Measurements from ENCODE around the gene C11orf87.

Gene C11orf87

DNA sequence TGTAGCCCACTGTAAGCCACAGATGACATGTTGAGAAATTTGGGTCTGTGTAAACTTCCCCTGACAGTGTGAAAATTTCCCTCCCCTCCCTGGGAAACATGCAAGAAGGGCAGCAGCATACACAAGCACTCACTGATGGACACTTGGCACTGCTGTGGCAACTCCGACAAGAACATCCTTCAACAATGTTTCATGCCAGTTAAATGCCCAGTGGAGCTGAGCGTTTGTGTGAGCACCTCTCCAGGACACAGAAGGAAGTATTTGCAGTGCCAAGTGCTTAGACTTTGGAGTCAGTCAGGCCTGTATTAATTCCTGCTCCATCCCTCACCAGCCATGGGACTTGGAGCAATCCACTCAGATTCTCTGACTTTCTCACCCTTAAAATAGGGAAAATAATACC, 17.7 kb downstream of the C11orf87 start:
- H3K4me2 ChIP-seq: no peak overlapping the region
- H3K4me3 ChIP-seq (IDR thresholded peaks at IDR 0.05; ENCODE audit: insufficient read depth, low read depth, low read length): no peak overlapping the region
- no peaks in the 10 kb centered on the region for H3K36me3 ChIP-seq (ENCODE audit: insufficient read depth)
- no peak overlapping the region for H3K27ac ChIP-seq
- no peaks in the 10 kb centered on the region for H3K4me1 ChIP-seq (ENCODE audit: low read depth, poor library complexity, severe bottlenecking)
- H3K9ac ChIP-seq: no peak overlapping the region
- no peaks in the 10 kb centered on the region for H4K20me1 ChIP-seq (ENCODE audit: insufficient read depth)
- no peaks in the 10 kb centered on the region for H3K79me2 ChIP-seq (ENCODE audit: insufficient read depth, low read depth)
- H3K27me3 ChIP-seq (ENCODE audit: insufficient read depth, low read depth): no peaks in the 10 kb centered on the region
- no peak for TF ChIP-seq CTCF (conservative IDR thresholded peaks at IDR 0.05; ENCODE audit: low read depth, low read length)
- no peak overlapping the region for H2AFZ ChIP-seq (ENCODE audit: low read depth)

DNA sequence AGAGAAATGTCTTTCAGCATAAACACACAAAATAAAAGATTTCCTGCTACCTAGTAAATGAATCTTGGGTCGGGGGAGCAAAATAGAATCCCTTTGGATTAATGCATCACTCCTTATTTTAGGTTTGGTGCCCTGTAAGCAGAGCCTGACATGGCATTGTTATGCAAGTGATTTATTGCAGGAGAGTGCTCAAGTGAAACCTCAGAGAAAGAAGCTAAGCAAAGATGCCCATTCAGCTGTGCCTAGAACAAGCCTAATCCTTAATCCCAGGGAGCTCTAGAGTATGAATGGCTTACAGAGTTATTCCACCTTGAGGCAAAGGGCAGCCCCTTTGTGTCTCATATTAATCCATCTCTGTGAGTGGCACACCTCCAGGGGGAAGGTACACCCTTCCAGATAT, 21.1 kb downstream of the C11orf87 start:
- no peaks in the 10 kb centered on the region for H3K79me2 ChIP-seq (ENCODE audit: insufficient read depth, low read depth)

DNA sequence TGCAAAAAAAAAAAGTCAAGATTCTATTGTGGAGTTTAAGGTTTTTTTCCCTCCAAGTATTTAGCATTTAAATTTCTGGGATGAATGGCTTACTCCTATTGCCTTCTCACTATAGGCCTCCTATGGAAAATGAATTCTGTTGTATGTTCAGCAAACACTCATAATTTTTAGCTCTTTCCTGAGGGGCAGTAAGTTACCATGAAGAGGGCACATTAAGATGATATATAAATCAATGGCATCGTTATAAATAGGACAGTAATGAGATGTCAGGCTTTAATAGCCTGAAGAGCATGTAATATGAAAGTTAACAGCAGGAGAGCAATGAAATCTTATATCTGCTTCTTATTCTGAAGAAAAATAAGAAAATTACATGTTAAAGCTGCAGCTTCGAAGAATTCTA, 32.9 kb downstream of the C11orf87 start:
- Histone ChIP-seq H3K79me2 (ENCODE audit: insufficient read depth, low read depth) (no peaks in the 10 kb centered on the region), H3K36me3 (ENCODE audit: insufficient read depth) (no peaks in the 10 kb centered on the region), H4K20me1 (ENCODE audit: insufficient read depth) (no peaks in the 10 kb centered on the region), H3K9ac (no peak overlapping the region), H3K27ac (no peak overlapping the region), H2AFZ (ENCODE audit: low read depth) (no peak overlapping the region), H3K27me3 (ENCODE audit: insufficient read depth, low read depth) (no peaks in the 10 kb centered on the region), H3K4me3 (IDR thresholded peaks at IDR 0.05; ENCODE audit: insufficient read depth, low read depth, low read length) (no peak overlapping the region), H3K4me2 (no peak overlapping the region), H3K4me1 (ENCODE audit: low read depth, poor library complexity, severe bottlenecking) (no peaks in the 10 kb centered on the region)
- no peak for TF ChIP-seq CTCF (conservative IDR thresholded peaks at IDR 0.05; ENCODE audit: low read depth, low read length)

More for the DNA sequence above, 21.1 kb downstream of the C11orf87 start:
- no peaks in the 10 kb centered on the region for H3K27me3 ChIP-seq (ENCODE audit: insufficient read depth, low read depth)
- no peaks in the 10 kb centered on the region for H3K4me1 ChIP-seq (ENCODE audit: low read depth, poor library complexity, severe bottlenecking)
- TF ChIP-seq CTCF (conservative IDR thresholded peaks at IDR 0.05; ENCODE audit: low read depth, low read length): no peak
- H4K20me1 ChIP-seq (ENCODE audit: insufficient read depth): no peaks in the 10 kb centered on the region
- no peaks in the 10 kb centered on the region for H3K36me3 ChIP-seq (ENCODE audit: insufficient read depth)
- no peak overlapping the region for H3K4me3 ChIP-seq (IDR thresholded peaks at IDR 0.05; ENCODE audit: insufficient read depth, low read depth, low read length)
- H3K27ac ChIP-seq: no peak overlapping the region
- no peak overlapping the region for H3K9ac ChIP-seq
- H3K4me2 ChIP-seq: no peak overlapping the region
- no peak overlapping the region for H2AFZ ChIP-seq (ENCODE audit: low read depth)

Measured in KMS-11 (cell line).